ENCODE results near the gene PKD1L1.
"Not testable (repeated sequence)": the region's sequence is repeated elsewhere in the genome, so short reads cannot be mapped to it uniquely, and the experiment has no call there.

DNA sequence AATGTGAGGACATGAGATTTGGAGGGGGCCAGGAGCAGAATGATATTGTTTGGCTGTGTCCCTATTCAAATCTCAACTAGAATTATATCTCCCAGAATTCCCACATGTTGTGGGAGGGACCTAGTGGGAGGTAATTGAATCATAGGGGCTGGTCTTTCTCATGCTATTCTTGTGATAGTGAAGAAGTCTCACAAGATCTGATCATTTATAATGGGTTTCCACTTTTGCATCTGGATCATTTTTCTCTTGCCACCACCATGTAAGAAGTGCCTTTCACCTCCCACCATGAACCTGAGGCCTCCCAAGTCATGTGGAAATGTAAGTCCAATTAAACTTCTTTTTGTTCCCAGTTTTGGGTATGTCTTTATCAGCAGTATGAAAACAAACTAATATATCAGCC is 153.1 kb downstream of the PKD1L1 start:
- not testable (repeated sequence) for TF ChIP-seq CTCF, POLR2A (IDR thresholded peaks at IDR 0.05)

Measured in right lobe of liver (tissue), 4 donors.